Endothelial cell of umbilical vein (primary cell): ENCODE data around the gene IRF5. TPM values are rescaled to one million over a fixed set of nuclear protein-coding genes. Genes with fewer than 3 reads are reported as not detected.

Source experiments
- BruUV-seq: library from RNA; stranded (reverse); fragments of 400-500 nt; replicated peaks from 2 replicates; lab custom pipeline; 2021; lab: Mats Ljungman, UMichigan
- CTCF ChIA-PET: fragments of 300-600, 350-600 bp; sonication (Branson Sonifier 250); formaldehyde crosslinking; loops from one replicate; lab custom pipeline; 2021; ENCODE audit warnings: antibody characterized with exemption, inconsistent platforms; lab: Charles Lee
- POLR2A ChIA-PET: fragments of 300-600, 350-600 bp; sonication (Branson Sonifier 250); formaldehyde crosslinking; loops from one replicate; lab custom pipeline; 2021; ENCODE audit warnings: antibody characterized with exemption, inconsistent platforms; lab: Charles Lee
- DNase-seq: peaks from one replicate; pipeline ENCODE4 v3.0.0-alpha.2; 2011; ENCODE audit warnings: low read depth, low spot score
- FAIRE-seq: peaks from 2 replicates; lab custom pipeline; 2011; peaks lifted over from hg19 to GRCh38; lab: Jason Lieb, UNC
- H2AFZ ChIP-seq: 2 replicates; pipeline ENCODE4 v1.6.0; 2012; ENCODE audit warnings: low read depth, low read length, control low read depth, inconsistent platforms
- H3K27ac ChIP-seq: 2 replicates; pipeline ENCODE4 v1.5.1; 2011; ENCODE audit warnings: low read depth, mild to moderate bottlenecking, control low read depth, low read length, moderate library complexity; ENCODE audit not compliant: insufficient read depth
- H3K27me3 ChIP-seq, 2 experiments: 2 replicates each; pipeline versions ENCODE4 v1.6.0 to v1.6.1; 2011; ENCODE audit warnings: low read length in 2 of 2, mixed read lengths in 1 of 2; ENCODE audit not compliant: control insufficient read depth in 2 of 2, insufficient read depth in 2 of 2
- H3K36me3 ChIP-seq, 2 experiments: 2 replicates in 1 of 2; 3 replicates in 1 of 2; pipeline ENCODE4 v1.5.1; 2011; ENCODE audit warnings: low read length in 2 of 2, mild to moderate bottlenecking in 1 of 2, moderate library complexity in 1 of 2; ENCODE audit not compliant: control insufficient read depth in 2 of 2, insufficient read depth in 2 of 2; ENCODE audit errors: extremely low read depth in 1 of 2
- H3K4me1 ChIP-seq: 3 replicates; pipeline ENCODE4 v1.5.1; 2011; ENCODE audit warnings: mild to moderate bottlenecking, low read length; ENCODE audit not compliant: control insufficient read depth, insufficient read depth; ENCODE audit errors: extremely low read depth
- H3K4me2 ChIP-seq: 2 replicates; pipeline ENCODE4 v1.6.1; 2011; ENCODE audit warnings: low read length, control low read depth, mixed read lengths; ENCODE audit not compliant: insufficient read depth
- H3K4me3 ChIP-seq, 3 experiments: fragments of 200-600 bp in 1 of 3; sonication (generic), shearing (Covaris generic) in 1 of 3; replicated peaks in 1 of 3; 2 replicates each; pipeline ENCODE4 v1.5.1; 2011 to 2016; ENCODE audit warnings: control low read depth in 3 of 3, low read length in 3 of 3, mild to moderate bottlenecking in 2 of 3, inconsistent platforms in 1 of 3, low read depth in 1 of 3, moderate library complexity in 1 of 3; ENCODE audit not compliant: insufficient read depth in 1 of 3
- H3K79me2 ChIP-seq: 2 replicates; pipeline ENCODE4 v1.6.0; 2012; ENCODE audit warnings: low read length, inconsistent platforms; ENCODE audit not compliant: control insufficient read depth, insufficient read depth
- H3K9ac ChIP-seq: replicated peaks from 2 replicates; pipeline ENCODE3; 2011; ENCODE audit warnings: low read length, control low read depth; ENCODE audit not compliant: insufficient read depth; ENCODE audit errors: extremely low read depth
- H3K9me1 ChIP-seq: replicated peaks from 3 replicates; pipeline ENCODE4 v1.6.0; 2011; ENCODE audit warnings: mild to moderate bottlenecking, low read length; ENCODE audit not compliant: control insufficient read depth, insufficient read depth; ENCODE audit errors: extremely low read depth
- H3K9me3 ChIP-seq: replicated peaks from 2 replicates; pipeline ENCODE4 v1.5.1; 2012; ENCODE audit warnings: low read length, inconsistent platforms; ENCODE audit not compliant: control insufficient read depth, insufficient read depth
- H4K20me1 ChIP-seq: replicated peaks from 2 replicates; pipeline ENCODE3; 2011; ENCODE audit warnings: mild to moderate bottlenecking, low read length; ENCODE audit not compliant: control insufficient read depth, insufficient read depth; ENCODE audit errors: extremely low read depth
- CTCF ChIP-seq, 2 donors: IDR thresholded peaks; 1 replicate in 1 of 2; 2 replicates in 1 of 2; pipeline ENCODE4 v1.5.1; 2011; ENCODE audit warnings: low read length in 2 of 2, mild to moderate bottlenecking in 2 of 2, moderate library complexity in 2 of 2, control low read depth in 1 of 2, inconsistent platforms in 1 of 2, low read depth in 1 of 2; ENCODE audit not compliant: insufficient read depth in 1 of 2; ENCODE audit errors: extremely low read depth in 1 of 2
- EZH2 ChIP-seq: IDR thresholded peaks from 2 replicates; pipeline ENCODE4 v1.6.1; 2012; ENCODE audit warnings: borderline replicate concordance, low read depth, mild to moderate bottlenecking, moderate library complexity, low read length, inconsistent platforms; ENCODE audit not compliant: severe bottlenecking
- FOS ChIP-seq: IDR thresholded peaks from 2 replicates; pipeline ENCODE4 v1.6.1; 2011; ENCODE audit warnings: mild to moderate bottlenecking, low read length, moderate library complexity, borderline replicate concordance; ENCODE audit not compliant: insufficient read depth
- GATA2 ChIP-seq: IDR thresholded peaks from 2 replicates; pipeline ENCODE4 v1.7.0; 2011; ENCODE audit warnings: low read depth, mild to moderate bottlenecking, moderate library complexity, mixed read lengths, low read length; ENCODE audit not compliant: insufficient read length, insufficient read depth
- JUN ChIP-seq: IDR thresholded peaks from 2 replicates; pipeline ENCODE4 v1.6.1; 2011; ENCODE audit warnings: borderline replicate concordance, low read depth; ENCODE audit not compliant: insufficient read length, insufficient read depth
- MAX ChIP-seq: IDR thresholded peaks from 2 replicates; pipeline ENCODE4 v1.6.1; 2011; ENCODE audit not compliant: insufficient read depth, insufficient read length
- MYC ChIP-seq: IDR thresholded peaks from one replicate; pipeline ENCODE4 v1.6.1; 2011; ENCODE audit warnings: mild to moderate bottlenecking, low read depth, low read length
- POLR2A ChIP-seq: IDR thresholded peaks from 2 replicates; pipeline ENCODE4 v1.6.1; 2012; ENCODE audit warnings: low read depth, mild to moderate bottlenecking, control low read depth, low read length
- POLR2AphosphoS5 ChIP-seq: IDR thresholded peaks from 2 replicates; pipeline ENCODE4 v1.6.1; 2012; ENCODE audit warnings: low read depth, mild to moderate bottlenecking, control low read depth, low read length, moderate library complexity; ENCODE audit not compliant: insufficient read depth
- dilution Hi-C: fragments of 300-500 bp; cut with MboI; formaldehyde crosslinking; loops from one replicate; pipeline ENCODE4 v1.15.0; 2019; ENCODE audit warnings: low sequenced_read_pairs; ENCODE audit not compliant: extremely low pct_ligation_motif_present
- intact Hi-C: fragments of 100-400 bp; cut with micrococcal nuclease; formaldehyde crosslinking; loops from one replicate; pipeline ENCODE4 v1.10.0; 2022
- polyA plus RNA-seq, 4 experiments: library from polyadenylated mRNA; depleted of rRNA in 3 of 4; stranded (reverse) in 3 of 4; unstranded in 1 of 4; fragments of >200 nt; gene quantifications; 2 replicates each; pipeline versions ENCODE4 v1.2.1 to v1.2.3, GENCODE V29; 2011 to 2012; ENCODE audit warnings: missing spikeins in 1 of 4
- total RNA-seq: library from RNA; stranded (reverse); gene quantifications from 2 replicates; pipeline ENCODE4 v1.2.3, GENCODE V29; 2021

The IRF5 gene
- total and polyA plus RNA-seq, 2 donors (not counting 3 experiments of a cell fraction or from before 2014, with no cell fraction given) = 0.31 to 0.36 TPM

GRCh38 chr7:128888756-128889095 lies 49.0 kb upstream of the IRF5 start:
- DNase-seq (no peak), FAIRE-seq (no peak)
- no TSS peak for BruUV-seq
- POLR2A ChIA-PET = no interaction called here
- H3K27me3 ChIP-seq = peaks cover 6 to 14% of the 10 kb centered on the region in 2 experiments
- TF ChIP-seq JUN (no peak), MAX (no peak), EZH2 (no peak), GATA2 (no peak), MYC (no peak), CTCF (IDR thresholded peaks at IDR 0.05; ENCODE audit: extremely low read depth in 1 of 2, insufficient read depth in 1 of 2, low read depth in 1 of 2, low read length in 2 of 2) (no peak), POLR2A (no peak), POLR2AphosphoS5 (no peak), FOS (no peak)
- intact Hi-C loops (no loop called here), dilution Hi-C loops (no loop called here)
- no peak overlapping the region for H2AFZ ChIP-seq
- no peaks in the 10 kb centered on the region for H3K4me1 ChIP-seq
- no peaks in the 10 kb centered on the region for H3K9me3 ChIP-seq
- H3K4me3 ChIP-seq = no peak overlapping the region
- no peaks in the 10 kb centered on the region for H4K20me1 ChIP-seq
- CTCF ChIA-PET = no interaction called here
- no peaks in the 10 kb centered on the region for H3K9me1 ChIP-seq
- H3K36me3 ChIP-seq = no peaks in the 10 kb centered on the region
- H3K27ac ChIP-seq = no peak overlapping the region
- no peak overlapping the region for H3K9ac ChIP-seq
- no peak overlapping the region for H3K4me2 ChIP-seq
- no peaks in the 10 kb centered on the region for H3K79me2 ChIP-seq
